GM10847 (cell line): ENCODE results near the gene GAB3.

Source experiments
- POLR2A ChIP-seq: IDR thresholded peaks from 2 replicates; pipeline ENCODE4 v1.6.1; 2011; ENCODE audit not compliant: insufficient read length; ENCODE audit errors: extremely low read depth

GAB3 gene

GRCh38 chrX:154750301-154751202, at the start of gene GAB3:
Gene GAB3, minus strand, starts transcription at chrX:154751077. Its CDS starts 52 bp downstream, at chrX:154751025.
- no peak for TF ChIP-seq POLR2A

GRCh38 chrX:154799556-154800348, 48.9 kb upstream of the GAB3 start:
- no peak for TF ChIP-seq POLR2A

GRCh38 chrX:154797006-154797405, 46.1 kb upstream of the GAB3 start:
- no peak for TF ChIP-seq POLR2A

GRCh38 chrX:154795016-154795415, 44.1 kb upstream of the GAB3 start:
- no peak for TF ChIP-seq POLR2A

GRCh38 chrX:154793084-154793795, 42.4 kb upstream of the GAB3 start:
- no peak for TF ChIP-seq POLR2A

GRCh38 chrX:154791939-154792338, 41.1 kb upstream of the GAB3 start:
- no peak for TF ChIP-seq POLR2A

- TF ChIP-seq POLR2A = no peak
Observed at GRCh38 chrX:154791467-154791866, 40.6 kb upstream of the GAB3 start.

- TF ChIP-seq POLR2A = no peak
Observed at GRCh38 chrX:154785716-154786115, 34.8 kb upstream of the GAB3 start.

- TF ChIP-seq POLR2A = no peak
Observed at GRCh38 chrX:154784149-154784995, 33.5 kb upstream of the GAB3 start.

- no peak for TF ChIP-seq POLR2A
Observed at GRCh38 chrX:154780968-154781367, 30.1 kb upstream of the GAB3 start.

GRCh38 chrX:154779261-154779660, 28.4 kb upstream of the GAB3 start:
- no peak for TF ChIP-seq POLR2A

GRCh38 chrX:154776753-154777152, 25.9 kb upstream of the GAB3 start:
- TF ChIP-seq POLR2A = no peak

- no peak for TF ChIP-seq POLR2A
Observed at GRCh38 chrX:154775419-154776349, 24.8 kb upstream of the GAB3 start.
